RWPE2 (cell line): ENCODE results near the gene RBBP6.

Experiments
- ATAC-seq: fragments of 200-7000 bp; cut with Tn5 transposase; 3 replicates; pipeline ENCODE4 v1.9.1; 2021; ENCODE audit warnings: low read depth
- DNase-seq: peaks from one replicate; pipeline ENCODE4 v3.0.0-alpha.2; 2020; ENCODE audit warnings: low spot score
- H3K27ac ChIP-seq: fragments of 450-650 bp; 2 replicates; pipeline ENCODE4 v1.5.1; 2017; ENCODE audit warnings: mild to moderate bottlenecking; ENCODE audit not compliant: poor library complexity, severe bottlenecking
- H3K27me3 ChIP-seq: fragments of 250-450 bp; sonication (Bioruptor Pico); 2 replicates; pipeline ENCODE4 v1.5.1; 2021; ENCODE audit warnings: mild to moderate bottlenecking, moderate library complexity; ENCODE audit not compliant: insufficient read depth, poor library complexity, severe bottlenecking
- H3K36me3 ChIP-seq: fragments of 250-450 bp; sonication (Bioruptor Pico); 2 replicates; pipeline ENCODE4 v1.5.1; 2020; ENCODE audit warnings: low read depth, mild to moderate bottlenecking, moderate library complexity
- H3K4me1 ChIP-seq: fragments of 250-450 bp; sonication (Bioruptor Pico); 2 replicates; pipeline ENCODE4 v1.5.1; 2021; ENCODE audit warnings: mild to moderate bottlenecking, moderate library complexity; ENCODE audit not compliant: insufficient read depth, poor library complexity, severe bottlenecking
- H3K4me3 ChIP-seq: fragments of 250-450 bp; sonication (Bioruptor Pico); 2 replicates; pipeline ENCODE4 v1.5.1; 2021; ENCODE audit warnings: mild to moderate bottlenecking, moderate library complexity; ENCODE audit not compliant: severe bottlenecking
- H3K9me3 ChIP-seq: fragments of 250-450 bp; sonication (Bioruptor Pico); 2 replicates; pipeline ENCODE4 v1.5.1; 2021; ENCODE audit warnings: mild to moderate bottlenecking, moderate library complexity; ENCODE audit not compliant: severe bottlenecking
- CTCF ChIP-seq: fragments of 450-650 bp; IDR thresholded peaks from one replicate; pipeline ENCODE4 v1.5.1; 2017; ENCODE audit warnings: mild to moderate bottlenecking, moderate library complexity; ENCODE audit not compliant: poor library complexity, severe bottlenecking

The RBBP6 gene

DNA sequence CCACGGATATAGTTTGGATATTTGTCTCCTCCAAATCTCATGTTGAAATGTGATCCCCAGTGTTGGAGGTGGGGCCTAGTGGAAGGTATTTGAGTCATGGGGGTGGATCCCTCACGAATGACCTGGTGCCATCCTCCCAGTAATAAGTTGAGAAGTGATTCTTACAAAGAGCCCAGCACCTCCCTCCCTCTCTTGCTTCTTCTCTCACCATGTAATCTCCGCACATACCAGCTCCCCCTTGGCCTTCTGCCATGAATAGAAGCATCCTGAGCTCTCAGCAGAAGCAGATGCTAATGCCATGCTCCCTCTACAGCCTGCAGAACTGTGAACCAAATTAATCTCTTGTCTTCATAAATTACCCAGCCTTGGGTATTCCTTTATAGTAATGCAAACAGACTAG is 41.9 kb upstream of the RBBP6 start:
- no peak overlapping the region for H3K4me3 ChIP-seq
- no peaks in the 10 kb centered on the region for H3K27me3 ChIP-seq
- DNase-seq (no peak), ATAC-seq (peak; percentile 78)
- no peaks in the 10 kb centered on the region for H3K9me3 ChIP-seq
- no peaks in the 10 kb centered on the region for H3K36me3 ChIP-seq
- H3K4me1 ChIP-seq, result peaks cover 11% of the 10 kb centered on the region
- no peak for TF ChIP-seq CTCF
- H3K27ac ChIP-seq, result no peak overlapping the region

GRCh38 chr16:24499193-24499814 is 40.1 kb upstream of the RBBP6 start:
- Histone ChIP-seq H3K27me3 (no peaks in the 10 kb centered on the region), H3K4me3 (no peak overlapping the region), H3K4me1 (peaks cover 3% of the 10 kb centered on the region), H3K9me3 (no peaks in the 10 kb centered on the region), H3K27ac (no peak overlapping the region), H3K36me3 (no peaks in the 10 kb centered on the region)
- no peak for DNase-seq
- ATAC-seq, result peak; percentile 47
- TF ChIP-seq CTCF, result peak; percentile 54

DNA sequence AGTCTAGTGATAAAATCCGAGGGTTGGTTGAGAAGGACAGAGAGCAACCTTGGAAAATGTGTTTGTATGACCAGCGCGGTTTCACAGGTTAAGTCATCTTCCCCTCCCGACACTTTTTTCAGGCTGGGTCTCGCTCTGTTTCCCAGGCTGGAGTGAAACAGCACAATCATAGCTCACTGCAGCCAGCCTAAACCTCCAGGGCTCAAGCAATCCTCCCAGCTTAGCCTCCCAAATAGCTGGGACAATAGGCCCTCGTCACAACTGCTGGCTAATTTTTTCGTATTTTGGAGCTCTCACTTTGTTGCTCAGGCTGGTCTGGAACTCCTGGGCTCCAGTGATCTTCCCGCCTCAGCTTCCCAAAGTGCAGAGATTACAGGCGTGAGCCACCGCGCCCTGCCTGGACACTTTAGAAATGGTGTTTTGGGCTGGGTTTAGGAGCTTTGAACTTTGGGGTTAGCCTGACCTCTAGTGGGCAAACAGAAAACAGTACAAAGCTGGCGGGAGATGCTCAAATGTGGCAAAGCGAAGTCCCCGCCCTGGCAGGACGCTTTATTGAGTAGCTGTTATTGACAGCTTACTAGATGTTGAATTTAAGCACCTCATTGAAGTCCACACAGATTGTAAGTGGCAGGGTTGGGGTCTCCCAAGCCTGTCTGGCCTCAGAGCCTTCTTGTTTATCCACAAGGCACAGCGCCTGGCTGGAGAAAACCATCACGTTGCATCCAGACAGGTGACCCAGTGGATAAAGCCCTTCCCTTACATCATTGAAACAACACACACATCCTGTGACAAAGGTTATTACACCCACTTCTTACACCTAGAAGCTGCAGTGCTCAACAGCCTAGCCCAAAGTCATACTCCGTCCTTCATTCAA is 34.7 kb upstream of the RBBP6 start:
- DNase-seq (no peak), ATAC-seq (peak; percentile 80)
- Histone ChIP-seq H3K4me3 (no peak overlapping the region), H3K27ac (no peak overlapping the region), H3K36me3 (no peaks in the 10 kb centered on the region), H3K27me3 (no peaks in the 10 kb centered on the region), H3K4me1 (no peaks in the 10 kb centered on the region), H3K9me3 (no peaks in the 10 kb centered on the region)
- TF ChIP-seq CTCF, result peak; percentile 80

DNA sequence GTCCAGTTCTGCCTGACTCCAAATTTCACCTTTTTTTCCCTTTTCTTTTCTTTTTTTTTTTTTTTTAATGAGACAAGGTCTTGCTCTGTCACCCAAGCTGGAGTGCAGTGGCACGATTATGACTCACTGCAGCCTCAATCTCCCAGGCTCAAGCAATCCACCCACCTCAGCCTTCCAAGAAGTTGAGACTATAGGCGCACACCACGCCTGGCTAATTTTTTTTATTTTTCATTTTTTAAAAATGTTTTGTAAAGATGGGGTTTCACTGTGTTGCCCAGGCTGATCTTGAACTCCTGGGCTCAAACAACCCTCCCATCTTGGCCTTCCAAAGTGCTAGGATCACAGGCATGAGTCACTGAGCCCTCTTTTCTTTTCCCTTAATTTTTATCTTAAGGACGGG is 33.4 kb upstream of the RBBP6 start:
- DNase-seq, result no peak

More for the DNA sequence above, 33.4 kb upstream of the RBBP6 start:
- no peaks in the 10 kb centered on the region for H3K27me3 ChIP-seq
- no peak for TF ChIP-seq CTCF
- H3K4me3 ChIP-seq, result no peak overlapping the region
- no peaks in the 10 kb centered on the region for H3K9me3 ChIP-seq
- no peaks in the 10 kb centered on the region for H3K4me1 ChIP-seq
- ATAC-seq, result no peak
- H3K27ac ChIP-seq, result no peak overlapping the region
- no peaks in the 10 kb centered on the region for H3K36me3 ChIP-seq
